ENCODE data around the gene SP140L.

The SP140L gene

GRCh38 chr2:230325316-230326243 is 1.4 kb upstream of the SP140L start:
- no peak for TF ChIP-seq CTCF (conservative IDR thresholded peaks at IDR 0.05; ENCODE audit: low read depth, low read length)
- no peak overlapping the region for H3K4me3 ChIP-seq (ENCODE audit: low read depth, low read length)
- DNase-seq (ENCODE audit: low read depth) = no peak

GRCh38 chr2:230327418-230328154 is 593 bp downstream of the SP140L start:
- DNase-seq (ENCODE audit: low read depth) = no peak
- H3K4me3 ChIP-seq (ENCODE audit: low read depth, low read length) = peak overlapping the region; percentile 59
- TF ChIP-seq CTCF (conservative IDR thresholded peaks at IDR 0.05; ENCODE audit: low read depth, low read length) = no peak

GRCh38 chr2:230328155-230328458 is 1.1 kb downstream of the SP140L start:
- TF ChIP-seq CTCF (conservative IDR thresholded peaks at IDR 0.05; ENCODE audit: low read depth, low read length) = no peak
- H3K4me3 ChIP-seq (ENCODE audit: low read depth, low read length) = no peak overlapping the region
- no peak for DNase-seq (ENCODE audit: low read depth)

GRCh38 chr2:230329946-230330605 is 3.1 kb downstream of the SP140L start:
- no peak for DNase-seq (ENCODE audit: low read depth)
- TF ChIP-seq CTCF (conservative IDR thresholded peaks at IDR 0.05; ENCODE audit: low read depth, low read length) = no peak
- no peak overlapping the region for H3K4me3 ChIP-seq (ENCODE audit: low read depth, low read length)

- peak overlapping the region; percentile 30 for H3K4me3 ChIP-seq (ENCODE audit: low read depth, low read length)
- peak; percentile 65 for DNase-seq (ENCODE audit: low read depth)
- no peak for TF ChIP-seq CTCF (conservative IDR thresholded peaks at IDR 0.05; ENCODE audit: low read depth, low read length)
Observed at GRCh38 chr2:230330725-230331124, 3.7 kb downstream of the SP140L start.

GRCh38 chr2:230335461-230335863 is 8.5 kb downstream of the SP140L start:
- no peak for TF ChIP-seq CTCF (conservative IDR thresholded peaks at IDR 0.05; ENCODE audit: low read depth, low read length)
- no peak for DNase-seq (ENCODE audit: low read depth)
- no peak overlapping the region for H3K4me3 ChIP-seq (ENCODE audit: low read depth, low read length)
